Hematopoietic multipotent progenitor cell treated with erythropoietin and hydrocortisone succinate and interleukin-3 and kit ligand, for 17 days (in vitro differentiated cells): Measurements from ENCODE around the gene EIF3K.
"Not testable (repeated sequence)": the region's sequence is repeated elsewhere in the genome, so short reads cannot be mapped to it uniquely, and the experiment has no call there.

Experiments used
- DNase-seq: peaks from one replicate; pipeline ENCODE4 v3.0.0-alpha.2; 2015; ENCODE audit warnings: low spot score

The EIF3K gene

DNA sequence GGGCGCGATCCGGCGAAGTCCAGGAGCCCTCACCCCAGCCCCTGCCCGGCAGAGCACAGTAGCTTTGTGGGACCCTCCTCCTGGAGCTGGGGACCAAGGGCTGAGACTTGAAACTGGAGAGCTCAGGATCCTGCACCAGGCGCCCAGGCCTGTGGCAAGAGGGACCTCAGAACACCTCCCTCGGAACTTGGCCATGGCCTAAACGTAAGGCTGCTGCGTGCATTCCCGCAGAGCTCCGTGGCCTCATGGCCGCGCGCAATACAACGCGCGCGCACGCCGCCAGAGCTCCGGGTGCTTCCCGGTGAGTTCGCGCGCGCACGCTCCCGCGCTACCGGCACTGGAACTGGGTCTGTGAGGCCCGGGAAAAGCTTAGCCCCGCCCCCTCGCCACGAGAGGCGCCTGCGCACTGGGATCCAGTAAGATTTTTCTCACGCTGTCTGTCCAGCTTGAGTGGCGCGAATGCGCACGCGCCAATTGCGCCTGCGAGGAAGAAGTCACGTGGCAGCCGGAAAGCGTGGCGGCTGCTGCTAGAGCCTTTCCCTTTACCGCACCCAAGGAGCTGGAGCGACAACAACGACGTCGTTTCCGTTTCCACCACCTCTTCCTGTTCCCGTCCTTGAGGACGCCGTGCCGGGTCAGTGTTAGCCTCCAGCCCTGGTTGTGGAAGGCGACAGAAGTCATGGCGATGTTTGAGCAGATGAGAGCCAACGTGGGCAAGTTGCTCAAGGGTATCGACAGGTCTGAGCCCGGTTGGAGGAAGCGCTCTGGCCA is at the start of gene EIF3K:
Gene EIF3K (plus strand): TSS at position 599 of the 771 bp plus-strand sequence. CDS start 81 bp downstream, at position 680.
- peak; percentile 98 for DNase-seq

- no peak for DNase-seq
Measured at GRCh38 chr19:38569368-38569983, 49.5 kb upstream of the EIF3K start.

GRCh38 chr19:38571682-38572081 is 47.3 kb upstream of the EIF3K start:
- no peak for DNase-seq

GRCh38 chr19:38577826-38578225 is 41.2 kb upstream of the EIF3K start:
- DNase-seq: no peak

GRCh38 chr19:38579304-38579703 is 39.7 kb upstream of the EIF3K start:
- DNase-seq: not testable (repeated sequence)

DNA sequence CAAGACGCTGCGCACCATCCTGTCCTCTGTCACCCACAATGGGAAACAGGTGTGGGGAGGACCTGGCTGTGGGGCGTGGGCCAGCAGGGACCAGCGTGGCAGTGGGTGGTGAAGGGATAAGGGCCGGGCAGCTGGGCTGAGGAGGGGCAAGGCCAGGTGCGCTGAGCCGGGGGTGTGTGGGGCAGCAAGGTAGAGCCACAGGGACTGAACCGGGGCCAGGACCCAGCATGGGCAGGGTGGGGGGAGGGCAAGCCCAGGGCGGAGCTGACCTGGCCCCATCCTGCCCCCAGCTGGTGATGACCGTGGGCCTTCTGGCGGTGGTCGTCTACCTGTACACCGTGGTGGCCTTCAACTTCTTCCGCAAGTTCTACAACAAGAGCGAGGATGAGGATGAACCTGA is 38.9 kb upstream of the EIF3K start:
- DNase-seq: no peak

- DNase-seq: no peak
Measured at GRCh38 chr19:38583219-38583984, 35.6 kb upstream of the EIF3K start.

GRCh38 chr19:38583985-38584305 is 35.0 kb upstream of the EIF3K start:
- no peak for DNase-seq

- no peak for DNase-seq
Measured at GRCh38 chr19:38587562-38587961, 31.4 kb upstream of the EIF3K start.

DNA sequence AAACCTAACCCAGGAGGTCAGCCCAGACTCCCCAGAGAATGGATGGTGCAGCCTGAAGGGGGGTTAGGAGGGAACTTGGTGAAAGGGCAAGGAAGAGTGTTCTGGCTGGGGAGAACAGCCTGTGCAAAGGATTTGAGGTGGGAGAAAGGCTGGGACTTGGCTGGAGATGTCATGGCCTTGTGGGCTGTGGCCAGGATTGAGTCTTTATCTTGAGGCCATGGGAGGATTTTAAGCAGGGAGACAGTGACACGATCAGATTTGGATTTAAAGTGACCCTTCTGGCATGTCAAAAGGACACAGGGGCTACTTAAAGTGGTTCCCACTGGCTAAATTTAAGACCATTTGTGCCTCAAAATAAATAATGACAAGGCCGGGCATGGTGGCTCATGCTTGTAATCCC is 30.9 kb upstream of the EIF3K start:
- no peak for DNase-seq

- no peak for DNase-seq
Measured at GRCh38 chr19:38592940-38593339, 26.0 kb upstream of the EIF3K start.

DNA sequence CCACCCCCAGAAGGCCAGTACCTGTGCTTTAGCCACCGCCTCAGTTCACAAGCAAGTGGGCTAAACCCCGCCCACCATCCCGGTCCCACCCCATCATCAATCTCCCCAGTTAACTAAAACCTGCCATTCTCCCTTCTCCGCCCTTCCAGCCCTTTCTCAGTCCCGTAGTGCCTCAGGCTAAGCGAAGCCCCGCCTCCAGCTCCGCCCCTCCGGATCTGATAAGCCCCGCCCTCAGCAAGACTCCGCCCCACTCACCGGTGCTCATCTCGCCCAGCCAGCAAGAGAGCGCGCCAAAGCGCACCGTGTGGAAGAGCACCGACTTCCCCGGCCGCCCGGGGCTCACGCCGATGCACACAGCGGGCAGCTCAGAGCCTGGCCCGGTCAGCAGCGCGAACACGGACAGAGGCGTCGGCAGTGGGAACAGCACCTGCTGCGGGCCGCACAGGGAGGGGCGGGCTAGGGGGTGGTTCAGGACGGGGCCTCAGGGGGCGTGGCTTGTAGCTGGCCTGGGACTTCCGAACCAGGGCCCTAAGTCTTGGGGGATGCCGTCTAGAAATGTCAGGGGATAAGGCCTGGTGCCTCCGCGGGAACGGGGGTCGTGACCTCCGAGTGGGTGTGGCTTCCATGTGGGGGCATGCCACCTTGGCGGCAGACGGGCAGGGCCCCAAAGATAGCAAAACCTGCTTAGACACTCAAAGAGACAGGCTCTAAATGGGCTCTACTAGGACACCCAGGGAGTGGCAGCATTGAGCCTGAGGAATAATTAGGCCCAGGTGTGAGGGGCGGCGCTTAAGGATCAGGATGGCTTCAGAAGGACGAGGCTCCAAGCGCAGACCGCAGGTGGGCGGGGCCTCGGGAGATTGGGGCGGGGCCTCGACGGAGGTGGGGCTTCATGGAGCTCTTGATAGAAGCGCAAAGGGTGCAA is 22.7 kb upstream of the EIF3K start:
- no peak for DNase-seq

- DNase-seq: no peak
Measured at GRCh38 chr19:38597075-38597474, 21.9 kb upstream of the EIF3K start.

GRCh38 chr19:38599722-38600121 is 19.3 kb upstream of the EIF3K start:
- DNase-seq: no peak

GRCh38 chr19:38602856-38603255 is 16.1 kb upstream of the EIF3K start:
- DNase-seq: not testable (repeated sequence)

- DNase-seq: no peak
Measured at GRCh38 chr19:38606131-38606530, 12.9 kb upstream of the EIF3K start.

DNA sequence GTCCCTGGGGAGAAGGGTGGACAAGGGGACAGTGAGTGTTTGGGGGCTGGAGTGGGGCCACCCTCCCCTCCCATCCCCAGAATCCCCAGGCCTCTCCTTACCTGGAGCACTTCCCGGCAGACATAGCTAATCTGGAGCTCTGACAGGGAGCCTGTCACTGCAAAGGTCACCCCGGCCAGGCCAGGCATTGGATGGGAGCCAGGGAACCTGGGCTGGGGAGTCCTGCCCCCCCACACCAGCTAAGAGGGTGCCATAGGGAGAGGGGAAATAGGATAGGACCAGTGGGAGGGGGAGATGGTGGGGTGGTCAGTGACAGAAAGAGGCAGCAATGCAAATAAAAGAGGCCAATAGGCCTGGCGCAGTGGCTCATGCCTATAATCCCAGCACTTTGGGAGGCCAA is 4.7 kb upstream of the EIF3K start:
- no peak for DNase-seq

DNA sequence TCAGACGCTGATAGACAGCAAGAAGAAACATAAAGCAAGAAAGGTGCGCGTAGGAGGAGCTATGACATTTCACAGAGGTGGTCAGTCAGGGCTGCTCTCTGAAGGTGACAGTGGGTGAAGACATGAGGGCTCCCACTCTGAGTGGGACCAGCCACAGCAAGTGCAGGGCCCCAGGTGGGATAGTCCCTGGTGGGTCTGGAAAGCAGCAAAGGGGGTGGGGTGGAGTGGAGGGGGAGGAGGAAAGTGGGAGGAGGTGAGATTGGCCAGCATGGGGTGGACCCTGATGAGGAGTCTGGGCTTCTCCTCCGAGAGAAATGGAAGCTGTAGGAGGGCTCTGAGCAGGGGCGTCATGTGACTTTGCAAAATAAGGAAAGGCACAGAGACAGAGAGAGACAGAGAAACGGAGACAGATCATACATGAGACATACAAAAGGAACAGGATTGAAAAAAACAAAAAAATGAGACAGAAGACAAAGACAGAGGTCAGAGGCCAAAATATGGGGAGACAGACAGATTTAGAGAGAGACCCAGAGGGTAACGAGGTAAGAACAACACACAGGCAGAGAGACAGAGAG is 3.9 kb upstream of the EIF3K start:
- DNase-seq: no peak

GRCh38 chr19:38616265-38616664 is 2.7 kb upstream of the EIF3K start:
- no peak for DNase-seq

- DNase-seq: no peak
Measured at GRCh38 chr19:38617283-38617763, 1.7 kb upstream of the EIF3K start.

GRCh38 chr19:38617764-38618589 is 1.0 kb upstream of the EIF3K start, which contains the start of gene MAP4K1:
TSS of gene MAP4K1 (minus strand) at chr19:38617953. CDS start at chr19:38617895, 58 bp downstream.
- DNase-seq: peak; percentile 16
